OCI-LY7 (cell line): ENCODE measurements around the gene SLC5A10.

Experiments
- CTCF ChIP-seq: fragments of 200-600 bp; sonication (generic); conservative IDR thresholded peaks from 2 replicates; pipeline ENCODE4 v1.5.1; 2014; ENCODE audit warnings: mild to moderate bottlenecking, antibody characterized with exemption, low read length, moderate library complexity, mixed read lengths
- EZH2phosphoT487 ChIP-seq: fragments of 200-600 bp; sonication (generic); IDR thresholded peaks from 2 replicates; pipeline ENCODE4 v1.6.1; 2018; ENCODE audit warnings: low read depth, borderline replicate concordance, mild to moderate bottlenecking, mixed run types, antibody characterized with exemption, low read length, moderate library complexity, mixed read lengths

GRCh38 chr17:18981335-18981641 lies 29.3 kb downstream of the SLC5A10 start:
- TF ChIP-seq CTCF = no peak
- no peak for TF ChIP-seq EZH2phosphoT487
